Suprapubic skin (tissue), 4 donors: ENCODE results near the gene DIO3. TPM values are rescaled to one million over a fixed set of nuclear protein-coding genes. Genes with fewer than 3 reads are reported as not detected.

Experiments
- DNase-seq, 2 donors: peaks; one replicate each; pipeline ENCODE4 v3.0.0-alpha.2; 2019; ENCODE audit warnings: low spot score in 2 of 2
- H3K27ac ChIP-seq: fragments of 200-600 bp; sonication (generic); one replicate; pipeline ENCODE4 v1.5.1; 2019
- H3K27me3 ChIP-seq: fragments of 200-600 bp; sonication (generic); one replicate; pipeline ENCODE4 v1.5.1; 2019
- H3K36me3 ChIP-seq: fragments of 200-600 bp; sonication (generic); one replicate; pipeline ENCODE4 v1.5.1; 2019
- H3K4me1 ChIP-seq: fragments of 200-600 bp; sonication (generic); one replicate; pipeline ENCODE4 v1.5.1; 2019
- H3K4me3 ChIP-seq: fragments of 200-600 bp; sonication (generic); one replicate; pipeline ENCODE4 v1.5.1; 2019; ENCODE audit warnings: mild to moderate bottlenecking
- H3K9me3 ChIP-seq: fragments of 200-600 bp; sonication (generic); one replicate; pipeline ENCODE4 v1.5.1; 2019
- EP300 ChIP-seq: sonication (generic); formaldehyde crosslinking; IDR thresholded peaks from one replicate; pipeline ENCODE4 v1.6.1; 2017; ENCODE audit warnings: antibody characterized with exemption
- POLR2A ChIP-seq, 2 donors: fragments of 450-650 bp; IDR thresholded peaks; one replicate each; pipeline ENCODE4 v1.6.1; 2017; ENCODE audit warnings: antibody characterized with exemption in 2 of 2, mild to moderate bottlenecking in 2 of 2, moderate library complexity in 2 of 2
- POLR2AphosphoS5 ChIP-seq, 3 donors: sonication (generic); formaldehyde crosslinking; IDR thresholded peaks; one replicate each; pipeline ENCODE4 v1.6.1; 2017; ENCODE audit warnings: antibody characterized with exemption in 3 of 3
- WGBS: methylation state at CpG from one replicate; pipeline ENCODE4 v1.1.5; 2018; 5-methylcytosine and 5-hydroxymethylcytosine counted together
- total RNA-seq, 4 donors: library from RNA; depleted of rRNA; stranded (reverse); fragments of >200 nt; gene quantifications; one replicate each; pipeline ENCODE4 v1.1.0, GENCODE V29; 2016
- TF ChIP-seq, protein P1 (sequence below), 2 donors: fragments of 200-600 bp in 1 of 2; fragments of 450-650 bp in 1 of 2; sonication (generic) in 1 of 2; IDR thresholded peaks; one replicate each; pipeline ENCODE4 v1.5.1; 2016 to 2019; ENCODE audit warnings: antibody characterized with exemption in 2 of 2, mild to moderate bottlenecking in 1 of 2, moderate library complexity in 1 of 2

Gene DIO3
- total RNA-seq, 4 donors from 2014 or later = 0.44 to 0.89 (median 0.82) TPM

DNA sequence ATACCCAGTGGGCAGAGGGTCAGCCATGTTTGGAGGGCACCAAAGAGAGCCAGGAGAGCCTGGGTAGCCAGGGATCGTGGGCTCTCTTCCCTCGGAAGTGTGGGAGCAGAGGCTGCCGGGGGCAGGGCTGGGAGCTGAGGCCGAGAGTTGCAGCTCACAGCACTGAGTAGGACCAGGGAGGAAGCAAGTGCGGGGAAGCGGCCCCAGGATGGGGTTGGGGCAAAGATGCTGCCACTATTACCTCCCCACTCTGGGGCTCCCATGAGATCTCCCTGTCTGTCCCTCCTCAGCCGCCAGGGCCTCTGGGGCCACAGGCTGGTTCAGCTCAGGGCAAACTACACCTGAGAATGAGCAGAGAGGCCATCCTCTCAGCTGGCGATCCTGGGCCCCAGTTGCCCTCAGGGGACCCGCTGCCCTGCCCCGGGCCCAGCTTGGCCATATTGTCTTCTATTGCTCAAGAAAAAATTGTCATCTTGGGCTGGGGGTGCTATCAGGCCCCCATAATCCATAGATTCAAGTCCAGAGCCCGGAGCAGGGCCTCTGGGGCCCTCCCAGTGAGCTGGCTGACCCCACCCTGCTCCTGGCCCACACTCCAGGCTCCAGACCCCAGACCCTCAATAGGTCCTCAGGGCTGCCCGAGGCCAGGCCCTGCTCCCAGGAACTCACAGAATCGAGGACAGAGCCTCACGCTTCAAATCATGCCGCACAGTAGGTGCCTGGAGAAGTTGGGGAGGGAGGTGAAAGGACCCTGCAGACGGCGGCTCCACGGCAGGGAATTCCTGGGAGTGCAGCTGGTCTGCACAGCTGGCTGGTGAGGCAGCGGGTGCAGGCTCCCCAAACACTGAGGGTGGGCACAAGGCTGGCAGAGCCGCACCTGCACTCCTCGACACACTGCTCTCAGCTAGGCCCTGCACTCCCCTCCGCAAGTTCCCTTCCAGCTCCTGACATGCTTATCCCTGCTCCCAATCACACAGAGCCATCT lies 20.5 kb upstream of the DIO3 start:
- Histone ChIP-seq H3K36me3 (no peaks in the 10 kb centered on the region), H3K9me3 (no peaks in the 10 kb centered on the region), H3K4me3 (no peak overlapping the region), H3K27ac (no peak overlapping the region), H3K4me1 (peaks cover 6% of the 10 kb centered on the region), H3K27me3 (peaks cover 4% of the 10 kb centered on the region)
- WGBS = 94% methylated on average over 10 of the region's 22 CpGs
- DNase-seq = no peak
- TF ChIP-seq POLR2A (IDR thresholded peaks at IDR 0.05) (no peak), POLR2AphosphoS5 (IDR thresholded peaks at IDR 0.05) (no peak), EP300 (no peak)
- TF ChIP-seq, protein P1, sequence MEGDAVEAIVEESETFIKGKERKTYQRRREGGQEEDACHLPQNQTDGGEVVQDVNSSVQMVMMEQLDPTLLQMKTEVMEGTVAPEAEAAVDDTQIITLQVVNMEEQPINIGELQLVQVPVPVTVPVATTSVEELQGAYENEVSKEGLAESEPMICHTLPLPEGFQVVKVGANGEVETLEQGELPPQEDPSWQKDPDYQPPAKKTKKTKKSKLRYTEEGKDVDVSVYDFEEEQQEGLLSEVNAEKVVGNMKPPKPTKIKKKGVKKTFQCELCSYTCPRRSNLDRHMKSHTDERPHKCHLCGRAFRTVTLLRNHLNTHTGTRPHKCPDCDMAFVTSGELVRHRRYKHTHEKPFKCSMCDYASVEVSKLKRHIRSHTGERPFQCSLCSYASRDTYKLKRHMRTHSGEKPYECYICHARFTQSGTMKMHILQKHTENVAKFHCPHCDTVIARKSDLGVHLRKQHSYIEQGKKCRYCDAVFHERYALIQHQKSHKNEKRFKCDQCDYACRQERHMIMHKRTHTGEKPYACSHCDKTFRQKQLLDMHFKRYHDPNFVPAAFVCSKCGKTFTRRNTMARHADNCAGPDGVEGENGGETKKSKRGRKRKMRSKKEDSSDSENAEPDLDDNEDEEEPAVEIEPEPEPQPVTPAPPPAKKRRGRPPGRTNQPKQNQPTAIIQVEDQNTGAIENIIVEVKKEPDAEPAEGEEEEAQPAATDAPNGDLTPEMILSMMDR (IDR thresholded peaks at IDR 0.05) = no peak

DNA sequence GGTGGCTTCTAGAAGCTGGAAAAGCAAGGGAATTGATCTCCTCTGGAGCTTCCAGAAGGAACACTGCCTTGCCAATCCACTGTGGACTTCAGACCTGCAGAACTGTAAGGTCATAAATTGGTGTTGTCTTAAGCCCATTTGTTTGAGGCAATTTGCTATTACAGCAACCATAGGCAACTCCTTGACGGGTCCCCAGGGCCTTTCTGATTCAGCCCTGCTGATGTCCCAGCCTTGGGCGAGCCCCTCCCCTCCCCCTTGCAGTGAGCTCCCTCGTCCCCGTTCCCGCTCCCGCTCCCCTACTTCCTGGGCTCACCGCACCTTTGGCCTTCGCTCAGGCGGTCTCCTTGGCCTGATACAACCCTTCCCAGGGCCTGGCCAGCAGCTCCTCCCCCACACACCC lies 18.9 kb upstream of the DIO3 start:
- no peak for DNase-seq
- Histone ChIP-seq H3K27me3 (peaks cover 6% of the 10 kb centered on the region), H3K36me3 (no peaks in the 10 kb centered on the region), H3K9me3 (no peaks in the 10 kb centered on the region), H3K4me3 (no peak overlapping the region), H3K27ac (no peak overlapping the region), H3K4me1 (no peaks in the 10 kb centered on the region)
- no peak for TF ChIP-seq POLR2A (IDR thresholded peaks at IDR 0.05)
- no peak for TF ChIP-seq POLR2AphosphoS5 (IDR thresholded peaks at IDR 0.05)
- TF ChIP-seq EP300 = no peak
- TF ChIP-seq, protein P1 (IDR thresholded peaks at IDR 0.05) = no peak
- WGBS = 78% methylated on average over 9 of the region's 9 CpGs

DNA sequence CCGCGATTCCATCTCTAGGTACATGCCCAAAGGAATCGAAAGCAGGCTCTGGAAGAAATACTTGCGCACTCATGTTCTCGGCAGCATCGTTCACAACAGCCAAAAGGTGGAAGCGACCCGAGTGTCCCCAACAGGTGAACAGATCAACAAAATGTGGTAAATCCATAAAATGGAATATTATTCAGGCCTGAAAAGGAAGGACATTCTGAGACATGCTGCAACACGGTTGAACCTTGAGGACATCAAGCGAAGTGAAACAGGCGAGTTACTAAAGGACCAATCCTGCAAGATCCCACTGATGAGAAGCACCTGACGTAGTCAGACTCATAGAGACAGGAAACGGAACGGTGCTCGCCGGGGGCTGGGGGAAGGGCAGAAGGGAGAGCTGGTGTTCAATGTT lies 17.5 kb upstream of the DIO3 start:
- H3K36me3 ChIP-seq = no peaks in the 10 kb centered on the region
- H3K27ac ChIP-seq = no peak overlapping the region
- no peaks in the 10 kb centered on the region for H3K9me3 ChIP-seq
- peaks cover 7% of the 10 kb centered on the region for H3K27me3 ChIP-seq
- no peaks in the 10 kb centered on the region for H3K4me1 ChIP-seq
- DNase-seq = no peak
- no peak overlapping the region for H3K4me3 ChIP-seq
- WGBS = 96% methylated on average over 16 of the region's 16 CpGs
- TF ChIP-seq POLR2AphosphoS5 (IDR thresholded peaks at IDR 0.05) = no peak
- TF ChIP-seq, protein P1 (IDR thresholded peaks at IDR 0.05) = no peak
- TF ChIP-seq POLR2A (IDR thresholded peaks at IDR 0.05) = no peak

DNA sequence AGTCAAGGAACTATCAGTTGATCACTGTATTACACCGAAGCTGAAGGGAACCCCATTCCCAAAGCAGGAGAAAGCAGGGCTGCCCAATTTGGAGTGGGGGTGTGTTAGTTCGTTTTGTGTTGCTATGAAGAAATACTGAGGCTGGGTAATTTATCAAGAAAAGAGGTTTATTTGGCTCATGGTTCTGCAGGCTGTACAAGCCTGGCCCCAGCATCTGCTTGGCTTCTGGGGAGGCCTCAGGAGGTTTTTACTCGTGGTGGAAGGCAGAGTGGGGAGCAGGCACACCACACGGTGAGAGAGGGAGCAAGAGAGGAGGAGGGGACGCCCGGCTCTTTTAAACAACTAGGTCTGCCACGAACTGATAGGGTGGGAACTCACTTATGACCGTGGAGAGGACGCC lies 16.7 kb upstream of the DIO3 start:
- Histone ChIP-seq H3K27ac (no peak overlapping the region), H3K27me3 (peaks cover 7% of the 10 kb centered on the region), H3K36me3 (no peaks in the 10 kb centered on the region), H3K9me3 (no peaks in the 10 kb centered on the region), H3K4me3 (no peak overlapping the region), H3K4me1 (no peaks in the 10 kb centered on the region)
- TF ChIP-seq EP300 = no peak
- TF ChIP-seq, protein P1 (IDR thresholded peaks at IDR 0.05) = no peak
- no peak for TF ChIP-seq POLR2AphosphoS5 (IDR thresholded peaks at IDR 0.05)
- TF ChIP-seq POLR2A (IDR thresholded peaks at IDR 0.05) = no peak
- WGBS = 75% methylated on average over 9 of the region's 9 CpGs
- DNase-seq = no peak

DNA sequence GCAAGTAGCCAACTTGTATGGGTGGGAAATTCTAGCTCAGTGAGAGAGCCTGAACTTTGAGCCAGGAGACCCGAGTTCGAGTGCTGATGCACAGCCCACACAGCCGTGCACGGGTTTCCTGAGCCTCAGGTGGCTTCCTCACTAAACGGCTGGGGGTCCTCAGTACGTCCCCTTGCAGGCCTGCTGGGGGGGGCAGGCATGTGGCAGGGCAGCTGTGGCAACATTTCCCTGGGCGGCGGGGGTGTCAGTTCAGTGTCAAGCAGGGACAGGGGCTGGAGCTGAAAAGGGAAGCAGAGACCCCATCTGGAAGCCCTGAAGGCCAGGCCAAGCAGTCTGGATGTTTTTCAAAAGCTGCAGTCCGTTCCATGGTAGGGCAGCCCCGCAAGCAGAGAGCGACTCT lies 14.6 kb upstream of the DIO3 start:
- no peaks in the 10 kb centered on the region for H3K9me3 ChIP-seq
- no peak overlapping the region for H3K27ac ChIP-seq
- H3K36me3 ChIP-seq = no peaks in the 10 kb centered on the region
- H3K4me1 ChIP-seq = no peaks in the 10 kb centered on the region
- no peak for DNase-seq
- TF ChIP-seq, protein P1 (IDR thresholded peaks at IDR 0.05) = no peak
- TF ChIP-seq POLR2A (IDR thresholded peaks at IDR 0.05) (no peak), POLR2AphosphoS5 (IDR thresholded peaks at IDR 0.05) (no peak), EP300 (no peak)
- no peak overlapping the region for H3K4me3 ChIP-seq
- WGBS = 87% methylated on average over 11 of the region's 11 CpGs
- H3K27me3 ChIP-seq = peaks cover 7% of the 10 kb centered on the region
